NCI-H226 (cell line): ENCODE results near the gene EIF2AK2.
A peak's percentile ranks its signal among the peaks of the same experiment; 100 is the strongest.
"Not testable (repeated sequence)": the region's sequence is repeated elsewhere in the genome, so short reads cannot be mapped to it uniquely, and the experiment has no call there.

ENCODE experiments used
- DNase-seq: peaks from one replicate; pipeline ENCODE4 v3.0.0-alpha.2; 2015

Gene EIF2AK2

DNA sequence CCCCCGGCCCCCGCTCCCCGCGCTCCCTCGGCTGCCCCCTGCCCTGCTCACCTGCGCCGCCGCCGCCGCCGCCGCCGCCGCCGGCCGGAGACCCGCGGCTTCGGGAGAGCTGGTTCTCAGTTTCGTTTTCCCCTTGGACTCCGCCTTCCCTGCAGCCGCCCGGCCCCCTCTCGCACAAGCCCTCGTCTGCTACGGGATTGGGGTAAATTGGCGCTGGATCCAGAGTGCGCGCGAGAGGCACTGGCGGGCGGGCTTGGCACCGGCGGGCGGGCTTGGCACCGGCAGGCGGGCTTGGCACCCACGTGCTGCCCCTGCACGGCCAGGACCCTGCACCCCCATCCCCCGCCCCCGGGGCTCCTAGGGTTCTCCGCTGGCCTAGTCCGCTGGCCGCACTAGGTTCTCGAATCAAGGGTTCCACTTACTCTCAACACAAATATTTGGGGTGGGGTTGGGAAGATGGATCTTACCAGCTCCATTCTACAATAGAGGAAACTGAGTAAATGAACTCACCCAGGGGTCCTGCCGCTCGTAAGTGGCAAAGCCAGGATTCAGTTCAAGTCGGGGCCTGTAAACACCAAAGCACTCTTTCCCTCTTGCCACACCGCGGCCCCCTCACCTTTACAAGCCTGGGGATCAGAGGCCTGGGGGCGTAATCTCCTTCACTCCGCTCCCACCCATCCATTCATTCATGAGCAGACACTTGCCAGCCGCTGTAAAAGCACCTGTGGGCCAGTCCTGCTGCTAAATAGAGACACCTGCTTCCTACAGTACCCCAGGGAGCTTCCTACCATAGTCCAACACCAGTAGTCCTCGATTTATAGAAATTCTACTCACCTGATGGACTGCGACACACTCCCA lies at the start of gene EIF2AK2:
Gene EIF2AK2, minus strand, starts transcription at position 124 of the 858 bp plus-strand sequence. CDS start 9,174 bp downstream, outside the sequence.
- DNase-seq: peak; percentile 82

GRCh38 chr2:37205689-37206341 lies 49.0 kb upstream of the EIF2AK2 start:
- no peak for DNase-seq

GRCh38 chr2:37205071-37205661 lies 48.4 kb upstream of the EIF2AK2 start:
- DNase-seq: not testable (repeated sequence)

GRCh38 chr2:37203708-37204107 lies 46.9 kb upstream of the EIF2AK2 start:
- no peak for DNase-seq

- DNase-seq: no peak
Observed at GRCh38 chr2:37201766-37202165, 45.0 kb upstream of the EIF2AK2 start.

DNA sequence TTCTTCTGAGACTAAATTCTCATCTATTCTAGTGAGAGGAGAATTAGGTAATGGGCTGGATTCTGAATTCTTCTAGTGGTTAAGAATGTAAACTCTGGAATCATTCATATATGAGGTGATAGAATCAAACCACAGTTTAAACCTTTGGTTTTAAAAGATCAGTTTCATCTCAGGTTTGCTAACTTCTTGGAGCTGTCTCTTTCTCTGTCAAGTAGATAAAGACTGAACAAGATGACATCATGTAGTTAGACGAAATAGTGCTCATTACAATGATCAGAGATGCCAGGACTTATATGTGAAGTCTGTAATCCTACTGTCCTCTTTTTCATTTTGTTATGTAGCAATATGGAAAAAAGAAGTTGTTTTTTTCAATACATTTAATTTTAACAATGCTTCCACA lies 44.4 kb upstream of the EIF2AK2 start:
- DNase-seq: no peak

GRCh38 chr2:37198681-37199065 lies 41.9 kb upstream of the EIF2AK2 start:
- DNase-seq: no peak

GRCh38 chr2:37196320-37197195 lies 39.8 kb upstream of the EIF2AK2 start, which contains the start of gene CEBPZOS:
Gene CEBPZOS, plus strand, starts transcription at chr2:37196496. Its CDS starts 3,209 bp downstream, at chr2:37199705.
- DNase-seq: peak; percentile 43

DNA sequence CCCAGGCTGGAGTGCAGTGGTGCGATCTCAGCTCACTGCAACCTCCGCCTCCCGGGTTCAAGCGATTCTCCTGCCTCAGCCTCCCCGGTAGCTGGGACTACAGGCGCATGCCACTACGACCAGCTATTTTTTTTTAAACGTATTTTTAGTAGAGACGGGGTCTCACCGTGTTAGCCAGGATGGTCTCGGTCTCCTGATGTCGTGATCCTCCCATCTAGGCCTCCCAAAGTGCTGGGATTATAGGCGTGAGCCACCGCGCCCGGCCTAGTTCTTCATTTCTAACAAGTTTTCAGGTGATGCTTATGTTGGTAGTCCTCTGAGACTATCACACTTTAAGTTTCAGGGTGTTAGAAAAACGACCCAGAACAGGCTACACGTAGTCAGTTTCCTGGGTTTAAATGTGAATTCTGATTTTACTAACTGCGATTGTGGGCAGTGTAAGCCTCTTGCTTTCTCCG lies 39.1 kb upstream of the EIF2AK2 start:
- DNase-seq: not testable (repeated sequence)

- DNase-seq: no peak
Observed at GRCh38 chr2:37192551-37192950, 35.8 kb upstream of the EIF2AK2 start.

DNA sequence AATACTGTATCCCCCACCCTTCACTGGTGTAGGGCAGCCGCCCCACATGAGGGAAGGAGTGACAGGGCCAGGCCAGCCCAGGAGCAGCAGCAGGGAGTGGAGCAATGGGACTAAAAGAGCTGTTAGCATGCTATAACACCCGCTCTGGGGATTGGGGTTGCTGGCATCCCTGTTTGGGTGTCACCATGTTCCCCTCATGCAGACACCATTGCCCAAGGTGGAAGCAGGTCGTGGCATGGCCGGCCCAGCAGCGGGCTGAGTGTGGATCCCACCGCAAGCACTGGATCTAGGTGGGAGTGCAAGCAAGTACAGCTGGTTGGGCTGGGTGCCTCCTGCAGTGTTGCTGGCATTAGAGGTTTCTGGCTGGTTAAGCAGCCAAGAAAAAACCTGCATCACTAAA lies 35.0 kb upstream of the EIF2AK2 start:
- no peak for DNase-seq

DNA sequence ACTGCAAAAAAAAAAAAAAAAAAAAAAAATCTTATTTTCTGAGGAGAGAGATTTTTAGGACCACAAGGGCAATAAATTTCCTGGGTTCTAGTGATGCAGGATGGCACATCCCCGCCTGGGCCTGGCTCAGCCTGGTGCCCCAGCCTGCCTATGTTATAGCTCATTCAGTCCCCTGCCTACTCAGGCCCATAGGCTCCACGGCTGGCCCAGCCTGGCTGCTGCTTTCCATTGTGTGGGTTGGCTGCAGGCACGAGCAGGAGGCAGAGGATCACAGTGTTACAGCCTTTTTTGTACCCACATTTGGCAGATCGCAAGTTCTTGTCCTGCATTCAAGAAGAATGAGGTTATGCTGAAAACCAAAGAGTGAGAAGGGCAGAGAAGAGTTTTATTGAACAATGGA lies 34.5 kb upstream of the EIF2AK2 start:
- DNase-seq: no peak

- no peak for DNase-seq
Observed at GRCh38 chr2:37190290-37190689, 33.5 kb upstream of the EIF2AK2 start.

GRCh38 chr2:37189452-37190153 lies 32.8 kb upstream of the EIF2AK2 start:
- DNase-seq: peak; percentile 70

DNA sequence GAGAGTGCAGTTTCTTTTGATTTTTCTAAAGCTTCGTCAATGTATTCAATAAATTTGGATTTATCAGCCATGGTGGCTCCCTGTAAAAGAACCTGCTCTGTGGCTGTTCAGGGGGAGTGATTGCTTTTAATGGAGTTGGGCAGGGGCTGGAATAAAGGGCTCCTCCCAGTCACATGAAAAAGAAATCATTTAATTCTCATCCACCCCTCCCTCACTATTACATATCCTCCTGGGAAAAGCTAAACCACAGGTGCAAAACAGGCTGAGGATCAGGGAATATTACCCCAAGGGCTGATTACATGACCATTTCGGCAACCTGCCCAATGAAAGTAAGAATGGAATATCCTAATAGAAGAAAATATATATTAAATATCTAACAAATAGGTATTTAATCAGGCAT lies 31.8 kb upstream of the EIF2AK2 start, which contains the start of gene SULT6B1:
Gene SULT6B1, minus strand, starts transcription at position 101 of the 400 bp plus-strand sequence. Its CDS starts 30 bp downstream, at position 71.
- DNase-seq: no peak

GRCh38 chr2:37181726-37182684 lies 25.2 kb upstream of the EIF2AK2 start:
- DNase-seq: no peak

DNA sequence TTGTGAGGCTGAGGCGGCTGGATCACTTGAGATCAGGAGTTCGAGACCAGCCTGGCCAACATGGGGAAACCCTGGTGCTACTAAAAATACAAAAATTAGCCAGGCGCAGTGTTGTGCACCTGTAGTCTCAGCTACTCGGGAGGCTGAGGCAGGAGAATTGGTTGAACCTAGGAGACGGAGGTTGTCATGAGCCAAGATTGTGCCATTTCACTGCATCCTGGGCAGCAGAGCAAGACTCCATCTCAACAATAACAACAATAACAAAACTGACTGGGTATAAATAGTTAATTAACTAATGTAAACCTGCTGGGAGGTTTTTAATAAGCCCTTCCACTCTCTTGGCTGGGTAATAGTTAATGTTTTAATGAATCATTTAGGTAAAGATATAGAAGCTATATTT lies 23.9 kb upstream of the EIF2AK2 start:
- DNase-seq: no peak

DNA sequence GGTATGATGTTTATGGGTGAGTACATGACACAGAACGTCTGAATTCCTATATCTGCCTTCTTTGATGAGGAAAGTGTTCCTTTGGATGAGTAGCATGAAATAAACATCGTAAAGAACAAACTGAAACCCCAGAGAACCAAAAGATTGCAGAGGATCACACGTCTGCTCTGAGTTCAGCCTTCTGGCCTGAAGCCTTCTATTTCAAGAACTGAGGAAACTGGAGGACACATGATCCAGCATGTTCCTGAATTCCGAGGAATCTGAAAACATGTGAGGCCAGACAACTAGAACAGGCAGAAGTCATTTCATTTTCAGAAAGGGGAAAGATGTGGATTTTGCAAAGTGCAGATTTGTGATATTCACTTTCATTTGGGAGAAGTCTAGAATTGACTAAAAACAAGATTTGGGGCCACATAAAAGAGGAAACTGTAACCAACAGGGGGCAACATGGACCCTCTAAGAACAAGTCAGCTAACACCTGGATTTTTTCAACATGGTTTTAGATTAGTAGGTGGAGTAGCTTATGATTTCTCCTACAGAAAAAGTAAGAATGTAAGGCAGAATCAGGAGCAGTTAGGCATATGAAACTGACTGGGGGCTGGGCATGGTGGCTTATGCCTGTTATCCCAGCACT lies 23.3 kb upstream of the EIF2AK2 start:
- DNase-seq: no peak

- no peak for DNase-seq
Observed at GRCh38 chr2:37173741-37174140, 17.0 kb upstream of the EIF2AK2 start.

- no peak for DNase-seq
Observed at GRCh38 chr2:37171624-37171950, 14.8 kb upstream of the EIF2AK2 start.
